Gastrocnemius medialis (tissue), 4 donors: ENCODE data around the gene INPP5F. TPM values are rescaled to one million over a fixed set of nuclear protein-coding genes. Genes with fewer than 3 reads are reported as not detected.

Experiments
- ATAC-seq, 2 donors: fragments of 150-250 bp; one replicate each; pipeline ENCODE4 v1.9.1; 2016
- DNase-seq, 2 donors: peaks; one replicate each; pipeline ENCODE4 v3.0.0-alpha.2; 2019
- H3K27ac ChIP-seq, 4 donors: fragments of 200-600 bp; sonication (generic); 1 replicate in 1 of 4; 2 replicates in 3 of 4; pipeline ENCODE4 v1.5.1; 2016 to 2018; ENCODE audit warnings: mild to moderate bottlenecking in 2 of 4, moderate library complexity in 1 of 4
- H3K27me3 ChIP-seq, 3 donors: fragments of 200-600 bp; sonication (generic) in 2 of 3; 1 replicate in 1 of 3; 2 replicates in 2 of 3; pipeline versions ENCODE4 v1.5.1 to v1.6.0; 2016 to 2019; ENCODE audit warnings: mild to moderate bottlenecking in 1 of 3, moderate library complexity in 1 of 3
- H3K36me3 ChIP-seq, 2 donors: fragments of 200-600 bp; sonication (generic) in 1 of 2; one replicate each; pipeline ENCODE4 v1.5.1; 2017 to 2018
- H3K4me1 ChIP-seq, 2 donors: fragments of 200-600 bp; sonication (generic) in 1 of 2; one replicate each; pipeline ENCODE4 v1.5.1; 2016 to 2017; ENCODE audit warnings: mild to moderate bottlenecking in 2 of 2
- H3K4me3 ChIP-seq, 4 donors: fragments of 200-600 bp; sonication (generic) in 3 of 4; 1 replicate in 1 of 4; 2 replicates in 3 of 4; pipeline ENCODE4 v1.5.1; 2016 to 2019; ENCODE audit warnings: mild to moderate bottlenecking in 2 of 4
- H3K9me3 ChIP-seq, 3 donors: fragments of 200-600 bp; sonication (generic) in 2 of 3; 1 replicate in 1 of 3; 2 replicates in 2 of 3; pipeline ENCODE4 v1.5.1; 2016 to 2019
- CTCF ChIP-seq, 5 experiments: fragments of 450-650 bp in 3 of 5; fragments of 200-600 bp in 2 of 5; sonication (generic) in 2 of 5; IDR thresholded peaks in 4 of 5; conservative IDR thresholded peaks in 1 of 5; 1 replicate in 4 of 5; 2 replicates in 1 of 5; pipeline ENCODE4 v1.5.1; 2016 to 2019; ENCODE audit warnings: antibody characterized with exemption in 5 of 5, mild to moderate bottlenecking in 3 of 5, moderate library complexity in 3 of 5
- POLR2A ChIP-seq, 2 donors: fragments of 450-650 bp; IDR thresholded peaks; one replicate each; pipeline ENCODE4 v1.6.1; 2017; ENCODE audit warnings: antibody characterized with exemption in 2 of 2, mild to moderate bottlenecking in 2 of 2, moderate library complexity in 2 of 2
- in situ Hi-C, 4 donors: fragments of 200-750 bp; cut with MboI; loops; one replicate each; pipeline versions ENCODE4 v1.15.0 to v1.8.0; 2017; ENCODE audit warnings: low sequenced_read_pairs in 4 of 4
- intact Hi-C: fragments of 100-400 bp; cut with DNase I; formaldehyde crosslinking; loops from one replicate; pipeline ENCODE4 v1.15.1; 2023; ENCODE audit warnings: low total_unique reads
- total RNA-seq, 4 donors: library from RNA; depleted of rRNA; stranded (reverse); fragments of >200 nt; gene quantifications; one replicate each; pipeline versions ENCODE4 v1.1.0 to v1.2.3, GENCODE V29; 2016

Gene INPP5F
- total RNA-seq, 4 donors from 2014 or later = 8.7 to 11.6 (median 10.5) TPM

DNA sequence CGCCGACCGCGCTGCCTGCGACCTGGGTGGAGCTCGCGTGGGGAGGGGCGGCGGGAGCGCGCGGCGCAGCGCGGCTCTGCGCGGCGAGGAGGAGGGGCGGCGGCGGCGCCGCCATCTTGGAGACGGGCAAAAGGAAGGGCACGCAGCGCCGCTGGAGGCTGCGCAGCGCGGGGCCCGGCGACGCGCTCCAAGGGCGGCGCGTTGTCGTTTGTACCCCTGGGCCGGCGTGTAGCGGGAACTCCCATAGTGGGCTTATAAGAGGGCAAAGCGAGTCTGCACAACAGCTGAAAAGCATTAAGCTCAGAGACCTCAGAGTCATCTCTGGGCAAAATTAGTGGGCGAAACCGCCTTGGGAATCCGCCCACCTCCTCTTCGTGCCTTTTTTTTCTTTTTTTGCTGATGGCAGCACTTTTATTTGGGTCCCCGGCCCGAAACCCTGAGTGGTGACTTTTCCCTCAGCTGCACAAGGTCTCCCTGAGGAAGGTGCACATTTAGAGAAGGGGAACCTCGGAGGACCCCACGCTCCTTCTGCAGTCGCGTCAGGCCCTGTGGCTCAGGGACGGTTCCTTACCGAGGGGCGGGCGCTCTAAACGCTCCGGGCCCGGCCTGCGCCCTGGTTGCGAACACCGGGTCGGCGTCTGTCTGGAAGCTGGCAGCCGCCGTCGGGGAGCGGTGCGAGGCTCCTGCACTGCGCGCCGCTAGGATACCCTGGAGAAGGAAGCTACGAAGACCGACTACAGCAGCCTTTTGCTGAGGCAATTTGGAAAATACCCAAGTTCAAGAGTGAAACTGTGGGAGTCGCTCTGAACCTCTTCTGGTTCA, 147.2 kb downstream of the INPP5F start:
- Histone ChIP-seq H3K36me3 (no peaks in the 10 kb centered on the region), H3K27me3 (no peaks in the 10 kb centered on the region), H3K4me1 (peaks cover 17 to 28% of the 10 kb centered on the region in 2 donors), H3K27ac (peak overlapping the region; percentile 89 to 97 (median 92)), H3K9me3 (no peaks in the 10 kb centered on the region), H3K4me3 (peak overlapping the region; percentile 85 to 96 (median 90))
- TF ChIP-seq CTCF (IDR thresholded peaks at IDR 0.05 in 4 of 5, conservative IDR thresholded peaks at IDR 0.05 in 1 of 5) (peak in 1 of 5 experiments; percentile 2), POLR2A (IDR thresholded peaks at IDR 0.05) (peak in 1 of 2 donors; percentile 42)
- ATAC-seq (peak; percentile 92 to 93), DNase-seq (peak; percentile 71 to 81)
- in situ Hi-C loops (loop anchor here in 3 of 4 donors (25.0 kb wide), 3 partner anchors 186 to 711 kb away; partner anchors contain the start of gene SFXN4 (in 1 of the 3)), intact Hi-C loops (loop anchor here (1.0 to 5.0 kb wide), 5 partner anchors 19 to 1116 kb away; partner anchors contain the start of genes BAG3 and SEC23IP)

DNA sequence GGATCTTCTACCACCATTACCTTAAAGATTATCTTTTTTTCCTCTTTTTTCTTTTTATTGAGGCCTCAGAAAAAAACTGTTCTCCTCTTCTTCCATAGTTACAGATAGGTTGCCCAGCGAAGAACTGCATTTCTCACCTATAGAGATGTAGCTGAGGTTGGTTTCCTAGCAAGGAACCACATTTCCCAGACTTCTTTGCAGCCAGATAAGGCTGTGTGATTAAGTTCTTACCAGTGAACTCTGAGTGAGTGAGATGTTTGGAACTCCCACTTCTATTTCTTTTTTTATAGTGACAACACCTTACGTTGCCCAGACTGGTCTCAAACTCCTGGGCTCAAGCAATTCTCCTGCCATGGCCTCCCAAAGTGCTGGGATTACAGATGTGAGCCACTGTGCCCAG, 152.7 kb downstream of the INPP5F start:
- H3K27ac ChIP-seq = no peak overlapping the region
- H3K4me3 ChIP-seq = no peak overlapping the region
- no peaks in the 10 kb centered on the region for H3K9me3 ChIP-seq
- H3K4me1 ChIP-seq = peaks cover 3 to 5% of the 10 kb centered on the region in 2 donors
- no peak for ATAC-seq
- H3K36me3 ChIP-seq = no peaks in the 10 kb centered on the region
- TF ChIP-seq CTCF (IDR thresholded peaks at IDR 0.05 in 4 of 5, conservative IDR thresholded peaks at IDR 0.05 in 1 of 5) (no peak), POLR2A (IDR thresholded peaks at IDR 0.05) (no peak)
- in situ Hi-C loops (no loop called here), intact Hi-C loops (no loop called here)
- no peaks in the 10 kb centered on the region for H3K27me3 ChIP-seq
- DNase-seq = no peak

Other genes with a start within 250 kb of the INPP5F start
- 10 to 100 TPM in 2 of 4 donors, 1 to 10 TPM in 2; 3.0 to 64.2 (median 12.0) TPM for gene RGS10, start 183.3 kb upstream of the INPP5F start, total RNA-seq
- gene TIAL1, start 129.1 kb upstream of the INPP5F start, total RNA-seq = 10 to 100 TPM; 50.5 to 81.5 (median 68.4) TPM
- gene BAG3, start 74.7 kb upstream of the INPP5F start, total RNA-seq = 100 to 1,000 TPM; 337 to 626 (median 393) TPM
- 10 to 100 TPM; 28.1 to 43.6 (median 33.2) TPM for gene MCMBP, start 146.8 kb downstream of the INPP5F start, total RNA-seq
- gene SEC23IP, start 166.7 kb downstream of the INPP5F start, total RNA-seq = 10 to 100 TPM; 12.6 to 28.6 (median 21.6) TPM